Neural progenitor cell (in vitro differentiated cells): ENCODE measurements around the gene ERFL. TPM values are rescaled to one million over a fixed set of nuclear protein-coding genes. Genes with fewer than 3 reads are reported as not detected.

ENCODE experiments used
- DNase-seq: peaks from one replicate; pipeline ENCODE4 v3.0.0-alpha.2; 2016; ENCODE audit warnings: low spot score
- H2AFZ ChIP-seq: fragments of 200-600 bp; sonication (generic); replicated peaks from 2 replicates; pipeline ENCODE4 v1.6.1; 2016; ENCODE audit warnings: antibody characterized with exemption
- H3F3A ChIP-seq: fragments of 200-600 bp; sonication (generic); 2 replicates; pipeline ENCODE4 v1.6.1; 2016; ENCODE audit warnings: antibody characterized with exemption, low read depth
- H3K27ac ChIP-seq: fragments of 200-600 bp; sonication (generic); 2 replicates; pipeline ENCODE4 v1.5.1; 2016; ENCODE audit warnings: mild to moderate bottlenecking
- H3K27me3 ChIP-seq: fragments of 200-600 bp; sonication (generic); 2 replicates; pipeline ENCODE4 v1.6.1; 2016; ENCODE audit warnings: mild to moderate bottlenecking, moderate library complexity
- H3K36me3 ChIP-seq: fragments of 200-600 bp; sonication (generic); 2 replicates; pipeline ENCODE4 v1.5.1; 2016
- H3K4me1 ChIP-seq: fragments of 200-600 bp; sonication (generic); 2 replicates; pipeline ENCODE4 v1.6.1; 2016; ENCODE audit warnings: mixed run types
- H3K4me2 ChIP-seq: fragments of 200-600 bp; sonication (generic); 2 replicates; pipeline ENCODE4 v1.6.1; 2016
- H3K4me3 ChIP-seq: fragments of 200-600 bp; sonication (generic); 2 replicates; pipeline ENCODE4 v1.5.1; 2016
- H3K79me2 ChIP-seq: fragments of 200-600 bp; sonication (generic); 2 replicates; pipeline ENCODE4 v1.6.1; 2016; ENCODE audit warnings: low read depth
- H3K9ac ChIP-seq: fragments of 200-600 bp; sonication (generic); 2 replicates; pipeline ENCODE4 v1.6.1; 2016
- H3K9me3 ChIP-seq: fragments of 200-600 bp; sonication (generic); 2 replicates; pipeline ENCODE4 v1.5.1; 2016; ENCODE audit warnings: low read depth
- H4K20me1 ChIP-seq: fragments of 200-600 bp; sonication (generic); 2 replicates; pipeline ENCODE4 v1.6.1; 2016; ENCODE audit warnings: low read depth
- H3K27ac Mint-ChIP-seq: 3 replicates; pipeline ENCODE4 v1.8.0; 2021; ENCODE audit warnings: mixed read lengths
- H3K27me3 Mint-ChIP-seq: 2 replicates; pipeline ENCODE4 v1.8.0; 2022; ENCODE audit warnings: low read depth, mild to moderate bottlenecking, inconsistent platforms, moderate library complexity, mixed read lengths; ENCODE audit not compliant: insufficient read depth
- H3K36me3 Mint-ChIP-seq: 3 replicates; pipeline ENCODE4 v1.8.0; 2021; ENCODE audit warnings: mixed read lengths
- H3K4me1 Mint-ChIP-seq: 3 replicates; pipeline ENCODE4 v1.8.0; 2021; ENCODE audit warnings: mixed read lengths
- H3K4me3 Mint-ChIP-seq: 3 replicates; pipeline ENCODE4 v1.8.0; 2021; ENCODE audit warnings: mild to moderate bottlenecking, moderate library complexity, mixed read lengths
- H3K9me3 Mint-ChIP-seq: 3 replicates; pipeline ENCODE4 v1.8.0; 2020; ENCODE audit warnings: mixed read lengths
- CTCF ChIP-seq: fragments of 200-600 bp; sonication (generic); IDR thresholded peaks from 2 replicates; pipeline ENCODE4 v1.5.1; 2017; ENCODE audit warnings: antibody characterized with exemption, mild to moderate bottlenecking
- EZH2 ChIP-seq: fragments of 200-600 bp; sonication (generic); IDR thresholded peaks from 2 replicates; pipeline ENCODE4 v1.6.1; 2017; ENCODE audit warnings: antibody characterized with exemption, mild to moderate bottlenecking, moderate library complexity
- EZH2phosphoT487 ChIP-seq: fragments of 200-600 bp; sonication (generic); IDR thresholded peaks from 2 replicates; pipeline ENCODE4 v1.6.1; 2017; ENCODE audit warnings: antibody characterized with exemption
- total RNA-seq: library from RNA; depleted of rRNA; stranded (reverse); fragments of >200 nt; gene quantifications from 2 replicates; pipeline ENCODE4 v1.2.3, GENCODE V29; 2015; ENCODE audit warnings: low replicate concordance

The ERFL gene
- total RNA-seq, 1 donor from 2014 or later = 0.65 TPM

GRCh38 chr19:41897820-41898219, 30.4 kb downstream of the ERFL start:
- no peaks in the 10 kb centered on the region for H3K9me3 Mint-ChIP-seq
- Histone ChIP-seq H3K4me2 (no peak overlapping the region), H3K36me3 (no peaks in the 10 kb centered on the region), H2AFZ (no peak overlapping the region), H3K4me1 (no peaks in the 10 kb centered on the region), H3K79me2 (no peaks in the 10 kb centered on the region), H3K9me3 (no peaks in the 10 kb centered on the region), H3K27me3 (no peaks in the 10 kb centered on the region), H4K20me1 (no peaks in the 10 kb centered on the region), H3K4me3 (no peak overlapping the region), H3K27ac (no peak overlapping the region), H3K9ac (no peak overlapping the region), H3F3A (no peaks in the 10 kb centered on the region)
- H3K36me3 Mint-ChIP-seq = peaks cover 5% of the 10 kb centered on the region
- no peaks in the 10 kb centered on the region for H3K4me1 Mint-ChIP-seq
- no peaks in the 10 kb centered on the region for H3K27me3 Mint-ChIP-seq
- TF ChIP-seq CTCF (no peak), EZH2phosphoT487 (no peak), EZH2 (no peak)
- peak overlapping the region; percentile 9 for H3K27ac Mint-ChIP-seq
- no peak overlapping the region for H3K4me3 Mint-ChIP-seq
- DNase-seq = no peak

GRCh38 chr19:41897181-41897580, 31.1 kb downstream of the ERFL start:
- H3K36me3 ChIP-seq = no peaks in the 10 kb centered on the region
- no peaks in the 10 kb centered on the region for H3K4me1 ChIP-seq
- Mint-ChIP-seq H3K27ac (no peak overlapping the region), H3K4me1 (no peaks in the 10 kb centered on the region), H3K36me3 (peaks cover 5% of the 10 kb centered on the region), H3K27me3 (no peaks in the 10 kb centered on the region), H3K4me3 (no peak overlapping the region), H3K9me3 (no peaks in the 10 kb centered on the region)
- H3K9ac ChIP-seq = no peak overlapping the region
- no peaks in the 10 kb centered on the region for H3K79me2 ChIP-seq
- H3K4me2 ChIP-seq = no peak overlapping the region
- H3K9me3 ChIP-seq = no peaks in the 10 kb centered on the region
- no peak overlapping the region for H3K4me3 ChIP-seq
- H3K27me3 ChIP-seq = no peaks in the 10 kb centered on the region
- TF ChIP-seq CTCF = no peak
- no peak for TF ChIP-seq EZH2phosphoT487
- TF ChIP-seq EZH2 = no peak
- H3K27ac ChIP-seq = no peak overlapping the region
- H2AFZ ChIP-seq = no peak overlapping the region
- H4K20me1 ChIP-seq = no peaks in the 10 kb centered on the region
- H3F3A ChIP-seq = no peaks in the 10 kb centered on the region
- DNase-seq = no peak

GRCh38 chr19:41896581-41896942, 31.7 kb downstream of the ERFL start:
- Histone ChIP-seq H3K9me3 (no peaks in the 10 kb centered on the region), H3K4me1 (no peaks in the 10 kb centered on the region), H3K27me3 (no peaks in the 10 kb centered on the region), H2AFZ (no peak overlapping the region), H3F3A (no peaks in the 10 kb centered on the region), H3K4me3 (no peak overlapping the region), H4K20me1 (no peaks in the 10 kb centered on the region), H3K36me3 (no peaks in the 10 kb centered on the region), H3K27ac (no peak overlapping the region), H3K9ac (no peak overlapping the region), H3K4me2 (no peak overlapping the region), H3K79me2 (no peaks in the 10 kb centered on the region)
- H3K4me3 Mint-ChIP-seq = no peak overlapping the region
- H3K4me1 Mint-ChIP-seq = no peaks in the 10 kb centered on the region
- H3K27ac Mint-ChIP-seq = no peak overlapping the region
- H3K9me3 Mint-ChIP-seq = no peaks in the 10 kb centered on the region
- H3K36me3 Mint-ChIP-seq = peaks cover 5% of the 10 kb centered on the region
- TF ChIP-seq CTCF (no peak), EZH2phosphoT487 (no peak), EZH2 (no peak)
- no peak for DNase-seq
- peaks cover 3% of the 10 kb centered on the region for H3K27me3 Mint-ChIP-seq
